ENCODE measurements around the gene REC8. TPM values are rescaled to one million over a fixed set of nuclear protein-coding genes. Genes with fewer than 3 reads are reported as not detected.
A peak's percentile ranks its signal among the peaks of the same experiment; 100 is the strongest.

REC8 gene
- total RNA-seq, 1 experiment from 2014 or later = 8.4 TPM

DNA sequence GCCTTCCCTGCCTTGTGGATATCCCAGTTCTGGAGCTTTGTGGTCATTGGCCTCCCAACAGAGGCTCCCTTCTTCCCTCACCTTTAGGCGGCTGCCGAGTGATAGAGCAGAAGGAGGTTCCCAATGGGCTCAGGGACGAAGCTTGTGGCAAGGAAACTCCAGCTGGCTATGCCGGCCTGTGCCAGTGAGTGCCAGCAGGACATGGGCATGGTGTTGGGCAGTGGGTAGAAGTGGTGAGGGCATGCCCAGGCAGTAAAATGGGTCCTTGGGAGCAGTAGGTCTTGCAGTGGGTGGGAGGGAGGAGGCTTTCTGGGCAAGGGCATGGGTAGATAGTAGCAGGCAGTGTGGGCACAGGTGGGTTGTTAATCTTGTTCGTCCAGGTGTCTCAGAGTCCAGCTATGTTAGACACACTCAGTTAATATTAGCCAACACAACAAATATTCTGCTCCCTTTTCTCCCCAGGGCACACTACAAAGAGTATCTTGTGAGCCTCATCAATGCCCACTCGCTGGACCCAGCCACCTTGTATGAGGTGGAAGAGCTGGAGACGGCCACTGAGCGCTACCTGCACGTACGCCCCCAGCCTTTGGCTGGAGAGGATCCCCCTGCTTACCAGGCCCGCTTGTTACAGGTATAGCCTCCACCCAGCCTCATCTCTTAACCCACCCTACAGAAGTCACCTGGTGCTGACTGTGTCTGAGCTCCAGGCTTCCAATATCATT lies 11.9 kb upstream of the REC8 start:
- DNase-seq (ENCODE audit: low spot score) = no peak
- Histone ChIP-seq H3K4me3 (ENCODE audit: low read depth, low read length, poor library complexity, severe bottlenecking) (no peak overlapping the region), H3K27ac (ENCODE audit: low read depth, low read length, poor library complexity, severe bottlenecking) (no peak overlapping the region), H3K9me3 (ENCODE audit: low read depth, low read length, poor library complexity, severe bottlenecking) (no peaks in the 10 kb centered on the region), H3K4me1 (ENCODE audit: insufficient read depth, low read length, poor library complexity, severe bottlenecking) (peaks cover 8% of the 10 kb centered on the region), H3K36me3 (ENCODE audit: insufficient read depth, low read length, poor library complexity, severe bottlenecking) (peaks cover 51% of the 10 kb centered on the region), H3K27me3 (replicated peaks; ENCODE audit: insufficient read depth, low read depth, low read length, poor library complexity) (no peaks in the 10 kb centered on the region)
- no peak for TF ChIP-seq EZH2 (IDR thresholded peaks at IDR 0.05; ENCODE audit: borderline replicate concordance, low read depth, low read length, poor library complexity, severe bottlenecking)
- TF ChIP-seq, protein P1, sequence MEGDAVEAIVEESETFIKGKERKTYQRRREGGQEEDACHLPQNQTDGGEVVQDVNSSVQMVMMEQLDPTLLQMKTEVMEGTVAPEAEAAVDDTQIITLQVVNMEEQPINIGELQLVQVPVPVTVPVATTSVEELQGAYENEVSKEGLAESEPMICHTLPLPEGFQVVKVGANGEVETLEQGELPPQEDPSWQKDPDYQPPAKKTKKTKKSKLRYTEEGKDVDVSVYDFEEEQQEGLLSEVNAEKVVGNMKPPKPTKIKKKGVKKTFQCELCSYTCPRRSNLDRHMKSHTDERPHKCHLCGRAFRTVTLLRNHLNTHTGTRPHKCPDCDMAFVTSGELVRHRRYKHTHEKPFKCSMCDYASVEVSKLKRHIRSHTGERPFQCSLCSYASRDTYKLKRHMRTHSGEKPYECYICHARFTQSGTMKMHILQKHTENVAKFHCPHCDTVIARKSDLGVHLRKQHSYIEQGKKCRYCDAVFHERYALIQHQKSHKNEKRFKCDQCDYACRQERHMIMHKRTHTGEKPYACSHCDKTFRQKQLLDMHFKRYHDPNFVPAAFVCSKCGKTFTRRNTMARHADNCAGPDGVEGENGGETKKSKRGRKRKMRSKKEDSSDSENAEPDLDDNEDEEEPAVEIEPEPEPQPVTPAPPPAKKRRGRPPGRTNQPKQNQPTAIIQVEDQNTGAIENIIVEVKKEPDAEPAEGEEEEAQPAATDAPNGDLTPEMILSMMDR (conservative IDR thresholded peaks at IDR 0.05; ENCODE audit: low read depth, low read length) = no peak
- intact Hi-C loops (cut with micrococcal nuclease; ENCODE audit: unreplicated experiment) = no loop called here
- ChIA-PET CTCF (interaction anchor here (2.6 kb wide), 1 partner anchor 102 kb away, joined by 17 read pairs; no protein-coding TSS in a partner anchor), POLR2A (ENCODE audit: low non-redundant PET) (interaction anchor here (0.7 to 1.2 kb wide), 2 partner anchors 95 to 251 kb away, joined by 4 to 12 read pairs; no protein-coding TSS in a partner anchor)
- no TSS peak for BruUV-seq (replicated peaks)

DNA sequence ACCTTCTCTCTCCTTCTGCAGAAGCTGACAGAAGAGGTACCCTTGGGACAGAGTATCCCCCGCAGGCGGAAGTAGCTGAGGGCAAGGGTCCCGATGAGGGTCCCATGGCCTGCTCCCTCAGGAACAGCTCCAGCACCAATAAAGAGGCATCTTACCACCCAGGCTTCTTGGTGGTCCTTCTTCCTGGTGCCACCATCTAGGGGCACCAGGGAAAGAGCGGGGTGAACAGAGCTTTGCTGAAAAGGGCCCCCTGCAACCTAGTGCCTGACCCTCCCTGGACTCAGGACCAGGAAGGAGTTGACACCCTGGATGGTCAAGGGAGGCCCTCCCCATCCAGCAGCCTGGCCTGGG lies 11.4 kb upstream of the REC8 start:
- intact Hi-C loops (cut with micrococcal nuclease; ENCODE audit: unreplicated experiment) = no loop called here
- Histone ChIP-seq H3K27ac (ENCODE audit: low read depth, low read length, poor library complexity, severe bottlenecking) (no peak overlapping the region), H3K36me3 (ENCODE audit: insufficient read depth, low read length, poor library complexity, severe bottlenecking) (peaks cover 46% of the 10 kb centered on the region), H3K4me3 (ENCODE audit: low read depth, low read length, poor library complexity, severe bottlenecking) (no peak overlapping the region), H3K4me1 (ENCODE audit: insufficient read depth, low read length, poor library complexity, severe bottlenecking) (peaks cover 8% of the 10 kb centered on the region), H3K27me3 (replicated peaks; ENCODE audit: insufficient read depth, low read depth, low read length, poor library complexity) (no peaks in the 10 kb centered on the region), H3K9me3 (ENCODE audit: low read depth, low read length, poor library complexity, severe bottlenecking) (no peaks in the 10 kb centered on the region)
- ChIA-PET POLR2A (ENCODE audit: low non-redundant PET) (no interaction called here), CTCF (interaction anchor here (0.6 to 2.6 kb wide), 4 partner anchors 21 to 102 kb away, joined by 3 to 17 read pairs (median 5); partner anchors contain the start of genes DCAF11 and NRL)
- BruUV-seq (replicated peaks) = no TSS peak
- no peak for DNase-seq (ENCODE audit: low spot score)
- no peak for TF ChIP-seq EZH2 (IDR thresholded peaks at IDR 0.05; ENCODE audit: borderline replicate concordance, low read depth, low read length, poor library complexity, severe bottlenecking)
- TF ChIP-seq, protein P1 (conservative IDR thresholded peaks at IDR 0.05; ENCODE audit: low read depth, low read length) = no peak

DNA sequence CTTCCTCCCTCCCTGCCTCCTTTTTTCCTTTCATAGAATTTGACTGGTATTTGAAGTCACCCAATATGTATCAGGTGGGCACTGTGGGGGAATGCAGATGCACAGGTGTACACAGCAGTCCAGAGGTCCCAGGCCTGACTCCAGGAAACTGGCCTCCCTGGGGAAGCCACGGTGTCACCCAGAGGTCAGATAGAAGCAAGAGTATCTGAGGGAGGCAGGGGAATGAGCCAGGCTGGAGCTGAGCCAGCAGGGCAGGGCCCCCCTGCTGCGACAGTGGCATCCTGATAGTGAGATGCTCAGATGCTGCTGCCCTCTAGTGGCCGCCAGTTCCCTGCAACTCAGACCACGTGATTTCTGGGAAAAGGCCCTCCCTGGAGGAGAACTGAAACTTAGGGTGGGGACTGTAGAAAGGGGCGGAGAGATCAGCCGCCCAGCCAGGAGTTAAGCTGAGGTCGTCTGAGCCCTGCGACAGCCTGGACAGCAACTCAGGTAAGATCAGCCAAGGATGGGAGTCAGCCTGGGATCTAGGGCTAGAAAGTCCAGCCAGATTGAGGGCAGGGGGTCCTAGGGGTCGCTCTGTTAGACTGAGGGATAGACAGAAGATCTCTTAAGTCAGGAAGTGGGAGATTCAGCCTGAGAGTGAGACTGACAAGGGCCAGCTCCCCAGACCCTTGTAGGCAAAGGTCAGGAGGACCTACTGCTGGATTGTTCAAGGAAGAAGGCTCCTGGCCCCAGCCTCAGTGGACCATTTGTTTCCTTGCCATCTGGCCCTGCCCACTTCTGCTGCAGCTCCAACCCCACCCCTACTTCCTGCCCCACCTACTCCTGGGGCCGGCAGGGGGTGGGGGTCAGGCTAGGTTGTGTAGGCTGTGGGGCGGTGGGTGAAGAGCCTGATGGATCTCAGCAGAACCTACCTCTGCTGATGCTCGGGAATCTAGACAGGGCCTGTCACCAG lies 10.8 kb upstream of the REC8 start, which contains the start of gene IRF9:
Gene IRF9 (plus strand): TSS at position 416 of the 955 bp plus-strand sequence. CDS start 880 bp downstream, outside the sequence.
- BruUV-seq (replicated peaks) = no TSS peak
- no peak for TF ChIP-seq EZH2 (IDR thresholded peaks at IDR 0.05; ENCODE audit: borderline replicate concordance, low read depth, low read length, poor library complexity, severe bottlenecking)
- TF ChIP-seq, protein P1 (conservative IDR thresholded peaks at IDR 0.05; ENCODE audit: low read depth, low read length) = peak; percentile 99
- Histone ChIP-seq H3K27ac (ENCODE audit: low read depth, low read length, poor library complexity, severe bottlenecking) (peak within 1 kb of the TSS; percentile 75), H3K36me3 (ENCODE audit: insufficient read depth, low read length, poor library complexity, severe bottlenecking) (peaks cover 40% of the 10 kb centered on the region), H3K4me1 (ENCODE audit: insufficient read depth, low read length, poor library complexity, severe bottlenecking) (peaks cover 8% of the 10 kb centered on the region), H3K27me3 (replicated peaks; ENCODE audit: insufficient read depth, low read depth, low read length, poor library complexity) (no peaks in the 10 kb centered on the region), H3K9me3 (ENCODE audit: low read depth, low read length, poor library complexity, severe bottlenecking) (no peaks in the 10 kb centered on the region), H3K4me3 (ENCODE audit: low read depth, low read length, poor library complexity, severe bottlenecking) (peak within 1 kb of the TSS; percentile 51)
- ChIA-PET CTCF (interaction anchor here (0.5 to 2.6 kb wide), 9 partner anchors 14 to 103 kb away, joined by 3 to 17 read pairs (median 3); partner anchors contain the start of genes DCAF11, NRL and PSME1), POLR2A (ENCODE audit: low non-redundant PET) (interaction anchor here (0.6 kb wide), 1 partner anchor 67 kb away, joined by 3 read pairs; the partner anchor contains the start of gene PCK2)
- peak; percentile 95 for DNase-seq (ENCODE audit: low spot score)
- intact Hi-C loops (cut with micrococcal nuclease; ENCODE audit: unreplicated experiment) = loop anchor here (1.0 kb wide), 3 partner anchors 14 to 149 kb away; partner anchors contain the start of gene RNF31
